Measurements from ENCODE around the gene CUL5. TPM values are rescaled to one million over a fixed set of nuclear protein-coding genes. Genes with fewer than 3 reads are reported as not detected.
"Not testable (repeated sequence)": the region's sequence is repeated elsewhere in the genome, so short reads cannot be mapped to it uniquely, and the experiment has no call there.

The CUL5 gene
- total and polyA plus RNA-seq, 7 donors = 7.1 to 33.7 (median 26.5) TPM

DNA sequence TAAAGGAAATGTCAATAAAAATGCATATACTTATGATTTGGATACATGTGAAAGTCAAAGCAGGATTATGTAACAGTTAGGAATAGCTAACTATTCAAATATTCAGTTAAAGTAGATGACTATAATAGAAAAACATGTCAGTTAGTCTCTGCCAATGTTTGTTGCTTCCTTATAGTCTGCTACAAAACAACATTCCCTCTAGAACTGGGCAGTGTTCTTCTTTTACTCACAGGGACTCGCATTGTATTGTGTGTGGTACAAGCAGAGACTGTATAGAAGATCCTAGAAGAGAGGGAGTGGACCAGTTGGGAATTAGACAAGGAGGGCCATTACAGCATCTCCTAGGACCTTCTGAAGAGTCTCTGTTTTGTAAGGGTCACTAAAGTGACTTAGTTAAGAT is 123.3 kb downstream of the CUL5 start:
- H3K4me3 ChIP-seq = no peak overlapping the region
- H3K9me3 ChIP-seq = no peaks in the 10 kb centered on the region
- peaks cover 0 to 48% (median 4%) of the 10 kb centered on the region in 4 donors for H3K36me3 ChIP-seq
- H3K4me1 ChIP-seq = peaks cover 0 to 7% (median 0%) of the 10 kb centered on the region in 4 donors
- DNase-seq = no peak
- intact Hi-C loops (cut with DNase I) = no loop called here
- TF ChIP-seq EP300 (IDR thresholded peaks at IDR 0.05) (no peak), POLR2AphosphoS5 (IDR thresholded peaks at IDR 0.05) (no peak), POLR2A (IDR thresholded peaks at IDR 0.05) (no peak)
- TF ChIP-seq, protein P1, sequence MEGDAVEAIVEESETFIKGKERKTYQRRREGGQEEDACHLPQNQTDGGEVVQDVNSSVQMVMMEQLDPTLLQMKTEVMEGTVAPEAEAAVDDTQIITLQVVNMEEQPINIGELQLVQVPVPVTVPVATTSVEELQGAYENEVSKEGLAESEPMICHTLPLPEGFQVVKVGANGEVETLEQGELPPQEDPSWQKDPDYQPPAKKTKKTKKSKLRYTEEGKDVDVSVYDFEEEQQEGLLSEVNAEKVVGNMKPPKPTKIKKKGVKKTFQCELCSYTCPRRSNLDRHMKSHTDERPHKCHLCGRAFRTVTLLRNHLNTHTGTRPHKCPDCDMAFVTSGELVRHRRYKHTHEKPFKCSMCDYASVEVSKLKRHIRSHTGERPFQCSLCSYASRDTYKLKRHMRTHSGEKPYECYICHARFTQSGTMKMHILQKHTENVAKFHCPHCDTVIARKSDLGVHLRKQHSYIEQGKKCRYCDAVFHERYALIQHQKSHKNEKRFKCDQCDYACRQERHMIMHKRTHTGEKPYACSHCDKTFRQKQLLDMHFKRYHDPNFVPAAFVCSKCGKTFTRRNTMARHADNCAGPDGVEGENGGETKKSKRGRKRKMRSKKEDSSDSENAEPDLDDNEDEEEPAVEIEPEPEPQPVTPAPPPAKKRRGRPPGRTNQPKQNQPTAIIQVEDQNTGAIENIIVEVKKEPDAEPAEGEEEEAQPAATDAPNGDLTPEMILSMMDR (IDR thresholded peaks at IDR 0.05) = no peak
- H3K27ac ChIP-seq = no peak overlapping the region
- H3K27me3 ChIP-seq = no peaks in the 10 kb centered on the region
- 93 to 94% methylated on average over 1 of the region's 1 CpG for WGBS, 2 donors

DNA sequence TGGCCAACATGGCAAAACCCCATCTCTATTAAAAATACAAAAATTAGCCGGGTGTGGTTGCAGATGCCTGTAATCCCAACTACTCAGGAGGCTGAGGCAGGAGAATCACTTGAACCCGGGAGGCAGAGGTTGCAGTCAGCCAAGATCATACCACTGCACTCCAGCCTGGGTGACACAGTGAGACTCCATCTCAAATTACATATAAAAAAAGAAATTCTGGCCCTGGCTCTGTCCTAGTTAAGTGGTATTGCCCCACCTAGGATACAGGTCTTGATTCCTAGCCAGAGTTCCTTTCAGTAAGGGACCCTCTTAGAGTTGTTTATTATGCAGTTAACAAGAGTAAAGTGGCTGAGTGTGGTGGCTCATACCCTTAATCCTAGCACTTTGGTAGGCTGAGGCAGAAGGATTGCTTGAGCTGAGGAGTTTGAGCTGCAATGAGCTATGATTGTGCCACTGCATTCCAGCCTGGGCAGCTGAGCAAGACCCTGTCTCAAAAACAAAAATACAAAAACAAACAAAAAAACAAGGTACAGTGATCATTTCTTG is 124.4 kb downstream of the CUL5 start:
- 97% methylated on average over 2 of the region's 2 CpGs for WGBS, 2 donors
- H3K4me1 ChIP-seq; H3K9me3 ChIP-seq; H3K4me3 ChIP-seq; DNase-seq; H3K27me3 ChIP-seq; H3K27ac ChIP-seq; intact Hi-C loops (cut with DNase I): not testable (repeated sequence)
- peaks cover 0 to 52% (median 4%) of the 10 kb centered on the region in 4 donors for H3K36me3 ChIP-seq

DNA sequence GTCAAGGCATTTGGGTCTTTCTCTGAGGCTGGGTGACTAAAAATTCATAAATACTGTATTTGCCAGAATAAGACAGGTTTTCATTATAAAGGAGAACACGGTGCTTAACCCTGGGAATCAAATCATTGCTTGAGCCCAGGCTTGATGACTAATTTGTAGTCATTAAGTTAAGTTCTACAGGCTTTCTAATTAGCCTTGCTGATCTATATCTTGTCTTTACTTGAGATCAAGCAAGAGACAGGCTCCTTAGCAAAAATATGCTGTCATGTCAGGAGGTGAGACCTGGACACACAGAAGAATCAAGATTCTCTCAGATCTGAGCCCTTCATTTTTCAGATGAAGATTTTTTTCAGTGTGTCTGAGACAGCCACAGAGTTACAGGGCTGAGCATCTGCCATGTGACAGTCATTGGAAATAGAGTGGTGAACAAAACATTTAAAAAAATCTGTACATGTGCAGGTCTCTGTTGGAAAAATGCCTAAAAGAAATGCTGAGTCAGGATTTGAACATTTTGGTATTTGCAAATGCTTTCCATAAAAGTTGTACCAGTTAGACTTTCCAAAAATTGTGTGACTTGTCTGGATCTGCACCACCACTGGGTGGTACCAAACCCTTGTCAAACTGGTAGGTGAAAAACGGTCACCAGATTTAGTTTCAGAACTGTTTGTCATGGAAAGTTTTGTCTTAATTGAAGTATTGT is 127.3 kb downstream of the CUL5 start:
- peaks cover 7 to 78% (median 27%) of the 10 kb centered on the region in 4 donors for H3K36me3 ChIP-seq
- 75 to 77% methylated on average over 2 of the region's 2 CpGs for WGBS, 2 donors

DNA sequence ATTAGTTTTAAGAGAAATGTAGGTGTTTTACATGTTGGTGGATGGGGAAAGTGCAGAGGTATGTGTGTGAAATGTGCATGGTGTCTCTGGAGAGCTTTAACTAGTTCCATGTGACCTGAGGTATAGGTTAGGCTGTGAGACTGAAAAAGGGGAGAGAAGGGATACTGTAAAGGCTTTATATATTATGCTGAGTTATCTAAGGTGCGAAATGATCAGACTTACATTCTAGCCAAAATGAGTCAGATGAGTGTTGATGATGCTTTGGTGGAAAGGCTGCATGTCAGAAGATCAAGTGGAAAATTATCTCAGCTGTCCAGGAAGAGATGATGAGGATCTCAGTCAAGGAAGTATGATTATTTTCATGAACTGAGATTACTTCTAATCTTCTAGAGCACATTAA is 128.5 kb downstream of the CUL5 start:
- intact Hi-C loops (cut with DNase I) = no loop called here
- no peak for DNase-seq
- Histone ChIP-seq H3K4me1 (peaks cover 0 to 7% (median 0%) of the 10 kb centered on the region in 4 donors), H3K4me3 (no peak overlapping the region), H3K36me3 (peaks cover 8 to 88% (median 29%) of the 10 kb centered on the region in 4 donors), H3K9me3 (no peaks in the 10 kb centered on the region), H3K27me3 (no peaks in the 10 kb centered on the region), H3K27ac (no peak overlapping the region)
- no peak for TF ChIP-seq POLR2A (IDR thresholded peaks at IDR 0.05)
- no peak for TF ChIP-seq POLR2AphosphoS5 (IDR thresholded peaks at IDR 0.05)
- TF ChIP-seq EP300 (IDR thresholded peaks at IDR 0.05) = no peak
- TF ChIP-seq, protein P1 (IDR thresholded peaks at IDR 0.05) = no peak
- WGBS, 2 donors = 95 to 96% methylated on average over 1 of the region's 1 CpG

More for the DNA sequence above, 127.3 kb downstream of the CUL5 start:
- intact Hi-C loops (cut with DNase I) = no loop called here
- DNase-seq = no peak
- H3K4me3 ChIP-seq = no peak overlapping the region
- H3K9me3 ChIP-seq = no peaks in the 10 kb centered on the region
- TF ChIP-seq EP300 (IDR thresholded peaks at IDR 0.05) (no peak), POLR2AphosphoS5 (IDR thresholded peaks at IDR 0.05) (no peak), POLR2A (IDR thresholded peaks at IDR 0.05) (no peak)
- TF ChIP-seq, protein P1 (IDR thresholded peaks at IDR 0.05) = no peak
- no peaks in the 10 kb centered on the region for H3K27me3 ChIP-seq
- peaks cover 0 to 7% (median 0%) of the 10 kb centered on the region in 4 donors for H3K4me1 ChIP-seq
- H3K27ac ChIP-seq = no peak overlapping the region

DNA sequence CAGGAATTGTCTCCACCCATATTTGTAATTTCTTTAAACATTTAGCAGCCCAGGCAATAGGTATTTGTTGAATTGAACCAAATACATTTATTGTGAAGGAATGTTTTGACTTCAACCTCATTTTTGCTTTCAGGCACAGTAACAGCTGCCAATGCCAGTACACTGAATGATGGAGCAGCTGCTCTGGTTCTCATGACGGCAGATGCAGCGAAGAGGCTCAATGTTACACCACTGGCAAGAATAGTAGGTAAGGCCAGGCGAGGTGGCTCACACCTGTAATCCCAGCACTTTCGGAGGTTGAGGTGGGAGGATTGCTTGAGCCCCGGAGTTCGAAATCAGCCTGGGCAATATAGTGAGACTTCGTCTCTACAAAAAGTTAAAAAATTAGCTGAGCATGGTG is 133.6 kb downstream of the CUL5 start:
- peaks cover 24 to 98% (median 59%) of the 10 kb centered on the region in 4 donors for H3K36me3 ChIP-seq
- no peak for DNase-seq
- no peak overlapping the region for H3K27ac ChIP-seq
- no peaks in the 10 kb centered on the region for H3K27me3 ChIP-seq
- intact Hi-C loops (cut with DNase I) = no loop called here
- no peaks in the 10 kb centered on the region for H3K9me3 ChIP-seq
- H3K4me1 ChIP-seq = no peaks in the 10 kb centered on the region
- 90 to 98% methylated on average over 7 of the region's 7 CpGs for WGBS, 2 donors
- H3K4me3 ChIP-seq = no peak overlapping the region
- TF ChIP-seq, protein P1 (IDR thresholded peaks at IDR 0.05) = no peak
- TF ChIP-seq POLR2A (IDR thresholded peaks at IDR 0.05) = no peak
- TF ChIP-seq EP300 (IDR thresholded peaks at IDR 0.05) = no peak
- no peak for TF ChIP-seq POLR2AphosphoS5 (IDR thresholded peaks at IDR 0.05)
